NCI-H1048 (cell line): ENCODE results near the gene HSD17B7.
A peak's percentile ranks its signal among the peaks of the same experiment; 100 is the strongest.
"Not testable (repeated sequence)": the region's sequence is repeated elsewhere in the genome, so short reads cannot be mapped to it uniquely, and the experiment has no call there.

Experiments used
- DNase-seq: peaks from one replicate; lab custom pipeline; 2025; lab: John Stamatoyannopoulos, UW

Gene HSD17B7

GRCh38 chr1:162812357-162812756 lies 21.9 kb downstream of the HSD17B7 start:
- DNase-seq, result not testable (repeated sequence)

GRCh38 chr1:162818136-162818535 lies 27.6 kb downstream of the HSD17B7 start:
- DNase-seq, result not testable (repeated sequence)

DNA sequence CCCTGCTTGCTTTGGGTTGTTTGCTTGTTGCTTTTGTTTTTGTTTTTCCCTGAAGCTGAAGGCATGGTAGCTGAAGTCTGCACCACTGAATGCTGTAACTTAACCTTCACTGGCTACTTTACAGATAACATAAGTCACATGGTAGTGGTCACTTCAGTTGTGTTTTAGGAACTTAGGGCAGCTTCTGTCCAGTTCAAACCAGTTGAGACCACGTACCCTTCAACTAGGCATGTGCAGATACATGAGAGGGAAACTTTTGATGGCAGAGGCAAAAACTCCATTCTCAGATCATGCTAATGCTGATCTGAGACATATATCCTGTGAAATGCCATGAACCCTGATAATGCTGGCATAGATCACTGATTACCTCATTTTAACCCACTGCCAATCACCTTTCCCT lies 28.2 kb downstream of the HSD17B7 start:
- DNase-seq, result not testable (repeated sequence)

- DNase-seq, result peak; percentile 67
Observed at GRCh38 chr1:162822391-162823200, 32.1 kb downstream of the HSD17B7 start.

GRCh38 chr1:162823231-162823630 lies 32.7 kb downstream of the HSD17B7 start:
- DNase-seq, result no peak

- DNase-seq, result no peak
Observed at GRCh38 chr1:162823771-162824525, 33.4 kb downstream of the HSD17B7 start.

- no peak for DNase-seq
Observed at GRCh38 chr1:162829268-162829667, 38.8 kb downstream of the HSD17B7 start.

DNA sequence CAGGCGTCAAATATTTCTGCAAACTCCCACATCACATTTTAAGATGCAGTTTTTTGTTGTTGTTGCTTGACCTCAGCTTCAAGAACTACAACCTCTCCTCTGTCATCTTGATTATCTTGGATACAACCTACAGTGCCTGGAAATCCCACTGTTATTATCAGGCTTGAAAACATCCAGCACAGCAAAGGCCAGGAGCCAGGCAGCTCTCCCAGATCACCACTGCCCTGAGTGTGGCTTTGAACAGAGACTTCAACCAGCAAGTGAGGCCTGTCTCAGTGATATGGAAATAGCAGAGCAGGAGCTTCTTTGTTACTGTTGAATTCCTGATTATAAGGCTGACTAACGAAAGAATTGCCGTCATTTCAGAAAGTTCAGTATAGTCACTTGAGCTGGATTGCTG lies 42.0 kb downstream of the HSD17B7 start:
- no peak for DNase-seq

DNA sequence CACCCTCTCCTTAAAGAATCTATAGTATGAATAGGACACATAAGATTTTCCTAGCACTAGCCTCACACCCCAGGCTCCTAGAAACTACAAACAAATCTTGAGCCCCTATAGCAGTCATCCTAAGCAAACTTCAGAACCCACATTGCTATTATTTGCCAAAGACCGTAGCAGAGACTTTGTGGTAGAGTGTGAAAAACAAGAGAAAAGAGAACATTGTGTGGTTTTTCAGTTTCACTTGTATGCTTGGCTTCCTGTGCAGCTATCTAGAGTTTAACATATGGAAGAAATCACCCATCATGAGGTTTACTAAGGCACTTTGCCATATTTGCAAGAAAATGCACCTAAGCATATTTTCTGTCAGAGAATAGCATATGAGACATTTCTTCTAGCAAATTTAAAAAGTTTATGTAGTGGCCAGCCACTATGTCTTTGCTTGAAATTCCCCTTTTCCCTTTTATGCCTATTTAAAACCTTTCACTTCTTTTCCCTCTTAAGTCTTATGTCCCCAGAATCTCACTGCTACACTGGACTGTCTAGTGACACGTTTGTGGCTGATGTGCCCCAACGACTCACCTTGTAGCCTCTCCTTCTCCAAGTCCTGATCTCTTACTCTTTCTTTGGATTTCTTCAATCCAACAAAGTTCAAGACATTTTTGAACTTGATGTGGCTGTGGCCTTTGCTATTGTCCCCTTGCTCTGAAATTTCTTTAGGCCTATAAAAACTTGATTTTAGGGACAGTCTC lies 44.8 kb downstream of the HSD17B7 start:
- no peak for DNase-seq

- DNase-seq, result no peak
Observed at GRCh38 chr1:162838863-162839262, 48.4 kb downstream of the HSD17B7 start.

DNA sequence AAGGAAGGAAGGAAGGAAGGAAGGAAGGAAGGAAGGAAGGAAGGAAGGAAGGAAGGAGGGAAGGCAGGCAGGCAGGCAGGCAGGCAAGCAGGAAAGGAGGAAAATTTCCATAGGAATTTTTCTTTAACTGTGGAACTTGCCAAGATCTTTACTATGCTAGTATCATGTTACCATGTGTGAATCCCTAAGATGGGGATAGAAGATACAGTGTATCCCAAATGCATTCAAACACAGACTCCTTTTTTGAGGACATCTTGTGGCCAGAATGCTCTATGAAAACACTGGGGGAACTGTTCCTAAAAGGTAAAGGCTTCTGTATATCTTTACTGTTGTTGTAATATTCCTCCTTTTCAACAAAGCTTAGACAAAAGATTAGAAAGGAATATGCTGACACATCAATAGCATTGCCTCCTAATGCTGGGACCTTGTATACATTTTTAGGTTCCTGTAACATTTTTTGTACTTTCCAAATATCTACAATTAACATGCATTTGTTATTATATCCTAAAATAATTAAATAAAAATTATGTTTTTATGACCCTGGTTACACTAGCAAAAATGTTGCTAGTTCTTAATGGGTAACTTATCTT lies 49.8 kb downstream of the HSD17B7 start:
- no peak for DNase-seq

- DNase-seq, result no peak
Observed at GRCh38 chr1:162844153-162844552, 53.7 kb downstream of the HSD17B7 start.

- DNase-seq, result no peak
Observed at GRCh38 chr1:162846256-162847212, 56.0 kb downstream of the HSD17B7 start.

- DNase-seq, result peak; percentile 62
Observed at GRCh38 chr1:162847839-162848453, 57.4 kb downstream of the HSD17B7 start.

DNA sequence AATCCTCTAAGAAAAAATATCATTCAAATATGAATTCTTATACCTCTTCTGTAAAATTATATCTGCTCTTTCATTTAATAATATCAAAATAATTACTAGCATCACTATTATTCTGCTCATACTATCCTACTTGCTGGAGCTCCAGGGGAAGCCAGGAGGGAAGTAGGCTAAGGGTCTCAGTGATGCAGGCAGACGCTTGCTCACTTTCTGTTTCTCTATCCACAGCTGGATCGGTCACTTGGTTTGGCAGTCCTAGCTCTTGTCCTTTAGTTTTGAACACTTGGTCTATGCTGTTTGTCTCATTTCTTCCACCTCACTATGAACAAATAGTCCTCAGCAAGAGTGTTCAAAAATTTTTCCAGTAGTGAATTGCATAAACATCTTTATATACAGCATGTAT lies 59.2 kb downstream of the HSD17B7 start:
- DNase-seq, result no peak

GRCh38 chr1:162851341-162851740 lies 60.8 kb downstream of the HSD17B7 start:
- no peak for DNase-seq

DNA sequence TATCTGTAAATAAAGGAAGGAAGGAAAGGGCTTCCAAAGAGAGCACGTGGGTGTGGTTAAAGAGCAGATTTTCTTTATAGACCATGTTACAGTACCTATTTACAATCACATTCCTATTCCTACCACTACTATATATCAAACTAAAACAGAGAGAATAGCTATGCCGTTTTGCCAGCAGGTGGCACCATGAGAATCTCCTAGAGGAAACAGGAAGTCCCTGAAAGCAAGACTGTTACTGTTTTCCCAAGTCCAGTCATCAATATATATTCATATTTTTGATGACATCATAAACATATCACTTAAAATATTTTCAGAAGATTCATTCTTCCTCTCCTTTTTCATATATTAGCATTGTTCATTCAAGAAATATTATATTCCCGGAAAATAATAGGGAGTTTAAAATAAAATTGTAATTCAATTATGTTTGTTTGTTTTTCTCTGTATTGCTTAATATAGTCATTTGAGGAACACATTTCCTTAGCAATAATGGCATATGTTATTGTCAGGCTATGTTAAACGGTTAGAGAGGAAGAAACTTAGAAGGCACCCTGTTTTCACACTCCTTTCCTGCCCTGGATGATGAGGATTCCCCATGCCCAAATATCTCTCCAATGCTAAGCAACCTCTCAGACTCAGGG lies 63.9 kb downstream of the HSD17B7 start:
- peak; percentile 49 for DNase-seq

GRCh38 chr1:162855461-162856150 lies 65.1 kb downstream of the HSD17B7 start:
- DNase-seq, result no peak

GRCh38 chr1:162856260-162856659 lies 65.8 kb downstream of the HSD17B7 start:
- DNase-seq, result no peak
